Large intestine (tissue), 3 donors: ENCODE measurements around the gene ZNF813. TPM values are rescaled to one million over a fixed set of nuclear protein-coding genes. Genes with fewer than 3 reads are reported as not detected.
"Not testable (repeated sequence)": the region's sequence is repeated elsewhere in the genome, so short reads cannot be mapped to it uniquely, and the experiment has no call there.

ENCODE experiments used
- DNase-seq, 2 donors: peaks; one replicate each; pipeline versions ENCODE4 v3.0.0 to v3.0.0-alpha.2; 2013
- H3K27ac ChIP-seq: one replicate; pipeline ENCODE4 v1.5.1; 2013; ENCODE audit warnings: low read length
- H3K27me3 ChIP-seq: 2 replicates; pipeline ENCODE4 v1.6.1; 2013; ENCODE audit warnings: low read length; ENCODE audit not compliant: control insufficient read depth, insufficient read depth
- H3K36me3 ChIP-seq: 2 replicates; pipeline ENCODE4 v1.6.1; 2013; ENCODE audit warnings: low read length; ENCODE audit not compliant: control insufficient read depth, insufficient read depth
- H3K4me1 ChIP-seq: one replicate; pipeline ENCODE4 v1.6.1; 2013; ENCODE audit warnings: low read length; ENCODE audit not compliant: control insufficient read depth, insufficient read depth
- H3K4me3 ChIP-seq: one replicate; pipeline ENCODE4 v1.5.1; 2013; ENCODE audit warnings: low read length
- H3K9me3 ChIP-seq: one replicate; pipeline ENCODE4 v1.6.1; 2013; ENCODE audit warnings: mild to moderate bottlenecking, low read depth, low read length, moderate library complexity; ENCODE audit not compliant: control insufficient read depth
- WGBS: methylation state at CpG from one replicate; pipeline ENCODE4 v1.1.5; 2013; ENCODE audit warnings: low lambda C conversion rate; ENCODE audit not compliant: insufficient coverage; 5-methylcytosine and 5-hydroxymethylcytosine counted together
- polyA plus RNA-seq: library from polyadenylated mRNA; unstranded; fragments of 120-200 nt; gene quantifications from one replicate; pipeline ENCODE4 v1.2.1, GENCODE V29; 2013

The ZNF813 gene
- polyA plus RNA-seq, 1 donor = 6.0 TPM

GRCh38 chr19:53506728-53507127 lies 39.2 kb downstream of the ZNF813 start:
- no peak overlapping the region for H3K27ac ChIP-seq
- peaks cover 23% of the 10 kb centered on the region for H3K4me1 ChIP-seq
- no CpG with 5 or more reads among the region's 8 CpGs for WGBS
- H3K27me3 ChIP-seq = no peaks in the 10 kb centered on the region
- DNase-seq = no peak
- H3K4me3 ChIP-seq = no peak overlapping the region
- H3K9me3 ChIP-seq = no peaks in the 10 kb centered on the region
- H3K36me3 ChIP-seq = no peaks in the 10 kb centered on the region

GRCh38 chr19:53507523-53508442 lies 40.2 kb downstream of the ZNF813 start:
- Histone ChIP-seq H3K27ac (peak overlapping the region; percentile 56), H3K36me3 (no peaks in the 10 kb centered on the region), H3K9me3 (no peaks in the 10 kb centered on the region), H3K27me3 (no peaks in the 10 kb centered on the region), H3K4me3 (no peak overlapping the region), H3K4me1 (peaks cover 23% of the 10 kb centered on the region)
- peak; percentile 88 to 92 for DNase-seq
- WGBS = no CpG with 5 or more reads among the region's 17 CpGs

GRCh38 chr19:53509443-53509842 lies 41.9 kb downstream of the ZNF813 start:
- WGBS = no CpG with 5 or more reads among the region's 3 CpGs
- DNase-seq = no peak
- no peaks in the 10 kb centered on the region for H3K36me3 ChIP-seq
- H3K27me3 ChIP-seq = no peaks in the 10 kb centered on the region
- H3K4me1 ChIP-seq = peaks cover 19% of the 10 kb centered on the region
- no peak overlapping the region for H3K4me3 ChIP-seq
- H3K9me3 ChIP-seq = no peaks in the 10 kb centered on the region
- no peak overlapping the region for H3K27ac ChIP-seq

GRCh38 chr19:53509845-53510244 lies 42.3 kb downstream of the ZNF813 start:
- Histone ChIP-seq H3K27ac (no peak overlapping the region), H3K27me3 (no peaks in the 10 kb centered on the region), H3K9me3 (no peaks in the 10 kb centered on the region), H3K4me3 (no peak overlapping the region), H3K36me3 (no peaks in the 10 kb centered on the region), H3K4me1 (peaks cover 15% of the 10 kb centered on the region)
- WGBS = no CpG with 5 or more reads among the region's 5 CpGs
- no peak for DNase-seq

GRCh38 chr19:53511357-53511756 lies 43.8 kb downstream of the ZNF813 start:
- Histone ChIP-seq H3K27me3 (no peaks in the 10 kb centered on the region), H3K4me3 (no peak overlapping the region), H3K36me3 (no peaks in the 10 kb centered on the region), H3K27ac (no peak overlapping the region), H3K4me1 (peaks cover 15% of the 10 kb centered on the region), H3K9me3 (no peaks in the 10 kb centered on the region)
- WGBS = 100% methylated on average over 1 of the region's 2 CpGs
- DNase-seq = no peak

GRCh38 chr19:53511933-53512374 lies 44.4 kb downstream of the ZNF813 start:
- Histone ChIP-seq H3K27me3 (no peaks in the 10 kb centered on the region), H3K4me1 (peaks cover 15% of the 10 kb centered on the region), H3K9me3 (no peaks in the 10 kb centered on the region), H3K27ac (no peak overlapping the region), H3K4me3 (no peak overlapping the region), H3K36me3 (no peaks in the 10 kb centered on the region)
- peak; percentile 62 to 69 for DNase-seq
- WGBS = 17% methylated on average over 1 of the region's 11 CpGs

- WGBS = no CpG with 5 or more reads among the region's 3 CpGs
Observed at GRCh38 chr19:53515047-53515446, 47.5 kb downstream of the ZNF813 start.

GRCh38 chr19:53517114-53517741 lies 49.7 kb downstream of the ZNF813 start:
- H3K27me3 ChIP-seq = no peaks in the 10 kb centered on the region
- peak; percentile 57 to 70 for DNase-seq
- no peak overlapping the region for H3K4me3 ChIP-seq
- H3K4me1 ChIP-seq = peaks cover 7% of the 10 kb centered on the region
- no CpG with 5 or more reads among the region's 5 CpGs for WGBS
- peaks cover 10% of the 10 kb centered on the region for H3K9me3 ChIP-seq
- H3K27ac ChIP-seq = peak overlapping the region; percentile 71
- no peaks in the 10 kb centered on the region for H3K36me3 ChIP-seq

More at GRCh38 chr19:53515047-53515446, 47.5 kb downstream of the ZNF813 start:
- H3K4me3 ChIP-seq, H3K9me3 ChIP-seq, H3K27ac ChIP-seq, H3K4me1 ChIP-seq, H3K27me3 ChIP-seq, DNase-seq, H3K36me3 ChIP-seq: not testable (repeated sequence)

GRCh38 chr19:53518121-53518520 lies 50.6 kb downstream of the ZNF813 start:
- peaks cover 10% of the 10 kb centered on the region for H3K9me3 ChIP-seq
- H3K4me3 ChIP-seq = no peak overlapping the region
- peak; percentile 61 to 70 for DNase-seq
- WGBS = 80% methylated on average over 1 of the region's 4 CpGs
- no peaks in the 10 kb centered on the region for H3K27me3 ChIP-seq
- peak overlapping the region; percentile 71 for H3K27ac ChIP-seq
- no peaks in the 10 kb centered on the region for H3K36me3 ChIP-seq
- peaks cover 7% of the 10 kb centered on the region for H3K4me1 ChIP-seq

- Histone ChIP-seq H3K27me3 (no peaks in the 10 kb centered on the region), H3K36me3 (no peaks in the 10 kb centered on the region), H3K4me3 (no peak overlapping the region), H3K4me1 (peaks cover 7% of the 10 kb centered on the region), H3K9me3 (peaks cover 10% of the 10 kb centered on the region), H3K27ac (peak overlapping the region; percentile 71)
- DNase-seq = peak in 1 of 2 donors; percentile 6
- WGBS = no CpG with 5 or more reads among the region's 1 CpG
Observed at GRCh38 chr19:53518716-53519115, 51.2 kb downstream of the ZNF813 start.
